Gastrocnemius medialis (tissue), 4 donors: ENCODE results near the gene PBX3. TPM values are rescaled to one million over a fixed set of nuclear protein-coding genes. Genes with fewer than 3 reads are reported as not detected.

Source experiments
- ATAC-seq, 2 donors: fragments of 150-250 bp; one replicate each; pipeline ENCODE4 v1.9.1; 2016
- DNase-seq, 2 donors: peaks; one replicate each; pipeline ENCODE4 v3.0.0-alpha.2; 2019
- H3K27ac ChIP-seq, 4 donors: fragments of 200-600 bp; sonication (generic); 1 replicate in 1 of 4; 2 replicates in 3 of 4; pipeline ENCODE4 v1.5.1; 2016 to 2018; ENCODE audit warnings: mild to moderate bottlenecking in 2 of 4, moderate library complexity in 1 of 4
- H3K27me3 ChIP-seq, 3 donors: fragments of 200-600 bp; sonication (generic) in 2 of 3; 1 replicate in 1 of 3; 2 replicates in 2 of 3; pipeline versions ENCODE4 v1.5.1 to v1.6.0; 2016 to 2019; ENCODE audit warnings: mild to moderate bottlenecking in 1 of 3, moderate library complexity in 1 of 3
- H3K36me3 ChIP-seq, 2 donors: fragments of 200-600 bp; sonication (generic) in 1 of 2; one replicate each; pipeline ENCODE4 v1.5.1; 2017 to 2018
- H3K4me1 ChIP-seq, 2 donors: fragments of 200-600 bp; sonication (generic) in 1 of 2; one replicate each; pipeline ENCODE4 v1.5.1; 2016 to 2017; ENCODE audit warnings: mild to moderate bottlenecking in 2 of 2
- H3K4me3 ChIP-seq, 4 donors: fragments of 200-600 bp; sonication (generic) in 3 of 4; 1 replicate in 1 of 4; 2 replicates in 3 of 4; pipeline ENCODE4 v1.5.1; 2016 to 2019; ENCODE audit warnings: mild to moderate bottlenecking in 2 of 4
- H3K9me3 ChIP-seq, 3 donors: fragments of 200-600 bp; sonication (generic) in 2 of 3; 1 replicate in 1 of 3; 2 replicates in 2 of 3; pipeline ENCODE4 v1.5.1; 2016 to 2019
- POLR2A ChIP-seq, 2 donors: fragments of 450-650 bp; IDR thresholded peaks; one replicate each; pipeline ENCODE4 v1.6.1; 2017; ENCODE audit warnings: antibody characterized with exemption in 2 of 2, mild to moderate bottlenecking in 2 of 2, moderate library complexity in 2 of 2
- in situ Hi-C, 4 donors: fragments of 200-750 bp; cut with MboI; loops; one replicate each; pipeline versions ENCODE4 v1.15.0 to v1.8.0; 2017; ENCODE audit warnings: low sequenced_read_pairs in 4 of 4
- intact Hi-C: fragments of 100-400 bp; cut with DNase I; formaldehyde crosslinking; loops from one replicate; pipeline ENCODE4 v1.15.1; 2023; ENCODE audit warnings: low total_unique reads
- total RNA-seq, 4 donors: library from RNA; depleted of rRNA; stranded (reverse); fragments of >200 nt; gene quantifications; one replicate each; pipeline versions ENCODE4 v1.1.0 to v1.2.3, GENCODE V29; 2016
- TF ChIP-seq, protein P1 (sequence below), 5 experiments: fragments of 450-650 bp in 3 of 5; fragments of 200-600 bp in 2 of 5; sonication (generic) in 2 of 5; IDR thresholded peaks in 4 of 5; conservative IDR thresholded peaks in 1 of 5; 1 replicate in 4 of 5; 2 replicates in 1 of 5; pipeline ENCODE4 v1.5.1; 2016 to 2019; ENCODE audit warnings: antibody characterized with exemption in 5 of 5, mild to moderate bottlenecking in 3 of 5, moderate library complexity in 3 of 5

Gene PBX3
- total RNA-seq, 4 donors from 2014 or later = 6.6 to 31.0 (median 9.6) TPM

DNA sequence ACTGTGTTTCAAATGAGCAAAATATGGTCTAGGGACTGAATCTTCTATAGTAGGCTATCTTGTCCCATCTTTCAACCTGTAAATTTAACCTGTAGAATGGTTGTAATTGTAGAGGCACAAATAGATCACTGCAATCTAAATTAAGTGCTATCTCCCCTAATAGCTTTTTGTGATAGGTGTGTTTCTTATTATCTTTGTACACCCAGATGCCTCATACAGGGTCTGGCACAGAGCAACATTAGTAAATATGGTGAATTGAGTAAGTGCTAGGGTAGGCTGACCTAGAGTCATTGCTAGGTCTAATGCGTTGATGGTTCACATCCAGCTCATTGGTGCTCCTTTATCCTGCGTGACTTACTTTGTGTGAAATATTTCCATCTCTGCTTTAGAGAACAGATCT, 100.6 kb downstream of the PBX3 start:
- H3K4me3 ChIP-seq = no peak overlapping the region
- ATAC-seq (no peak), DNase-seq (no peak)
- no peaks in the 10 kb centered on the region for H3K9me3 ChIP-seq
- H3K27ac ChIP-seq = no peak overlapping the region
- H3K36me3 ChIP-seq = no peaks in the 10 kb centered on the region
- in situ Hi-C loops (no loop called here), intact Hi-C loops (no loop called here)
- H3K4me1 ChIP-seq = no peaks in the 10 kb centered on the region
- TF ChIP-seq, protein P1, sequence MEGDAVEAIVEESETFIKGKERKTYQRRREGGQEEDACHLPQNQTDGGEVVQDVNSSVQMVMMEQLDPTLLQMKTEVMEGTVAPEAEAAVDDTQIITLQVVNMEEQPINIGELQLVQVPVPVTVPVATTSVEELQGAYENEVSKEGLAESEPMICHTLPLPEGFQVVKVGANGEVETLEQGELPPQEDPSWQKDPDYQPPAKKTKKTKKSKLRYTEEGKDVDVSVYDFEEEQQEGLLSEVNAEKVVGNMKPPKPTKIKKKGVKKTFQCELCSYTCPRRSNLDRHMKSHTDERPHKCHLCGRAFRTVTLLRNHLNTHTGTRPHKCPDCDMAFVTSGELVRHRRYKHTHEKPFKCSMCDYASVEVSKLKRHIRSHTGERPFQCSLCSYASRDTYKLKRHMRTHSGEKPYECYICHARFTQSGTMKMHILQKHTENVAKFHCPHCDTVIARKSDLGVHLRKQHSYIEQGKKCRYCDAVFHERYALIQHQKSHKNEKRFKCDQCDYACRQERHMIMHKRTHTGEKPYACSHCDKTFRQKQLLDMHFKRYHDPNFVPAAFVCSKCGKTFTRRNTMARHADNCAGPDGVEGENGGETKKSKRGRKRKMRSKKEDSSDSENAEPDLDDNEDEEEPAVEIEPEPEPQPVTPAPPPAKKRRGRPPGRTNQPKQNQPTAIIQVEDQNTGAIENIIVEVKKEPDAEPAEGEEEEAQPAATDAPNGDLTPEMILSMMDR (IDR thresholded peaks at IDR 0.05 in 4 of 5, conservative IDR thresholded peaks at IDR 0.05 in 1 of 5) = no peak
- TF ChIP-seq POLR2A (IDR thresholded peaks at IDR 0.05) = no peak
- no peaks in the 10 kb centered on the region for H3K27me3 ChIP-seq

DNA sequence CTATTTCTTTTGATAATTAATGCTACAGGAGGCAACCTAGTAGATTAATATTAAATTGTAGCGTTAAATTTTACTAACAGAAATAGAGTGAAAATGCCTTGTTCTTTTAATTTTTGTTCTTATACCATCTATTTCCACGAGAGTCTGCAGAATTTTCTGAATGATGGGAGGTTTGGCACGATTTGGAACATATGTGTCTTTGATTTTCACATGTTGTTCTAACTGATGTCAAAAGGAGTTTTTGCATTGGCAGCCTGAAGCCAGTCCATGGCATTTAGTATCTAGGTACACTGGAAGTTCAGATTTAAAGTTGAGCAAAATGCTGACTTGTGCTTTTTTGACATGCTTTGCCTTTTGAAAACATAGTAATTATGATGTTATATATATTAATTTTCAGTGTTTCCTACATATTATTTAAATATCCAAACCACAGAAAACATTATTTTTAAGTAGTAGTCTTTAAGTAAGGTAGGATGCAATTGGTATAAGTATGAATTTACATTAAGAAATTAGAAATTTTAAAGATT, 103.0 kb downstream of the PBX3 start:
- Histone ChIP-seq H3K4me3 (no peak overlapping the region), H3K27me3 (no peaks in the 10 kb centered on the region), H3K4me1 (no peaks in the 10 kb centered on the region), H3K36me3 (no peaks in the 10 kb centered on the region), H3K27ac (no peak overlapping the region), H3K9me3 (no peaks in the 10 kb centered on the region)
- DNase-seq = no peak
- intact Hi-C loops (no loop called here), in situ Hi-C loops (no loop called here)
- no peak for TF ChIP-seq POLR2A (IDR thresholded peaks at IDR 0.05)
- TF ChIP-seq, protein P1 (IDR thresholded peaks at IDR 0.05 in 4 of 5, conservative IDR thresholded peaks at IDR 0.05 in 1 of 5) = no peak
- ATAC-seq = no peak

DNA sequence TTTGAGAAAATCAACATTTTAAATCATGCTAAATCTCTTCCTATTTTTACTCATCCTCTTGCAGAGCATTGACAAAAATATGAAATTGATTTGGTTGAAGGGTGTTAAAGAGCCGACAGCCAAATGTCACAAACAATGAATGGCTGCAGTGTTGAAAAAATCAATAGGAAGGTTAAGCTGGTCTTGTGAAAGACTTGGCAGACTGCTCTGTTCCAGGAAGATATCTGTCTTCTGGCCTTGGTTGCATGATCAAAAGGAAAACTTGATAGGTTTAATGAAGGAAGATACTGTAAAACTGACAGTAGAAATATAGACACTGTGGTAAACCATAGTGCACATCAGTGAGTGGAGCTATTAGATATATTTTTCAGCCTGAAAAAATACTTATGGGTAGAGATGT, 103.6 kb downstream of the PBX3 start:
- no peak for DNase-seq
- TF ChIP-seq POLR2A (IDR thresholded peaks at IDR 0.05) = no peak
- TF ChIP-seq, protein P1 (IDR thresholded peaks at IDR 0.05 in 4 of 5, conservative IDR thresholded peaks at IDR 0.05 in 1 of 5) = no peak
- H3K4me1 ChIP-seq = no peaks in the 10 kb centered on the region
- no peaks in the 10 kb centered on the region for H3K9me3 ChIP-seq
- H3K27ac ChIP-seq = no peak overlapping the region
- intact Hi-C loops = no loop called here
- no peaks in the 10 kb centered on the region for H3K36me3 ChIP-seq
- no peak overlapping the region for H3K4me3 ChIP-seq
- H3K27me3 ChIP-seq = no peaks in the 10 kb centered on the region
- ATAC-seq = no peak
- in situ Hi-C loops = no loop called here

DNA sequence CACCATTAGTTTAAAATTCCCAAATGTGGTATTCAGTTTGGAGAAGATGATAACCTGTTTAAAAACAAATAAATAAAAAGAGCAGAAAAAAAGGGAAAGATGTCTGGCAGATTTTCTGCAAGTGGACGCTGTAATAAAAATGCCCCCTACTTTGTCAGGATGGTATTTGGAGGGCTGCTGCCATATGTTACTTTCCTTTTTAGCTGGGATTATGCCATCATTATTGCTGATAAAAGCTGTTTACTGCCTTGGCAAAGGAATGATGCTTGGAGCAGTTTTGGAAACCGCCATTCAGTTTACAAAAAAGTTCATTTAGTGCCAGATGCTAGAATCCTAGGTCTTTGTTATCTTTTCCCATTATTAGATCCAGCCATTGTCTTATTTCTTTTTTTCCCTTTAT, 104.8 kb downstream of the PBX3 start:
- ATAC-seq (no peak), DNase-seq (no peak)
- H3K9me3 ChIP-seq = no peaks in the 10 kb centered on the region
- in situ Hi-C loops = no loop called here
- no peaks in the 10 kb centered on the region for H3K4me1 ChIP-seq
- no peak overlapping the region for H3K27ac ChIP-seq
- intact Hi-C loops = no loop called here
- H3K36me3 ChIP-seq = no peaks in the 10 kb centered on the region
- TF ChIP-seq, protein P1 (IDR thresholded peaks at IDR 0.05 in 4 of 5, conservative IDR thresholded peaks at IDR 0.05 in 1 of 5) = no peak
- no peak for TF ChIP-seq POLR2A (IDR thresholded peaks at IDR 0.05)
- H3K4me3 ChIP-seq = no peak overlapping the region
- H3K27me3 ChIP-seq = no peaks in the 10 kb centered on the region

DNA sequence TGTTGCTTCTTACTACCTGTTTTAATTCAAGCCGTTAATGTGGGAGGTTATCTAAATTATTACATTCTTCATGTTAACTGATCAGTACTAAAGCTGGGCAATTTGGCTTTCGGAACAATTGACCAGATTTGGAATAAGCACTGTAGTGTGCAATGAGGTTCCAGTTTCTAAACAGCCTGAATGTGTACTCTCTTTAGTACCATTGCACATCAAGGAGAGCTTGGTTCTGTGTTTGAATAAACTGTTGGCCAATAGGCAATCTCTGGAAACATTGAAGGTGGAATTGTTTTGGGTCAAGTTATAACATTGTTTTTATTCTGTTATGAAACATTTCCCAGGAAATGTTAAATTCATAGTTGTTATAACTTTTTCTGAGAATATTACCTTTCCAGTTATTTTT, 105.2 kb downstream of the PBX3 start:
- ATAC-seq = no peak
- intact Hi-C loops = no loop called here

More for the DNA sequence above, 105.2 kb downstream of the PBX3 start:
- Histone ChIP-seq H3K27me3 (no peaks in the 10 kb centered on the region), H3K36me3 (no peaks in the 10 kb centered on the region), H3K9me3 (no peaks in the 10 kb centered on the region), H3K27ac (no peak overlapping the region), H3K4me3 (no peak overlapping the region), H3K4me1 (no peaks in the 10 kb centered on the region)
- no peak for DNase-seq
- no peak for TF ChIP-seq POLR2A (IDR thresholded peaks at IDR 0.05)
- TF ChIP-seq, protein P1 (IDR thresholded peaks at IDR 0.05 in 4 of 5, conservative IDR thresholded peaks at IDR 0.05 in 1 of 5) = no peak
- in situ Hi-C loops = no loop called here
